COLO829 (cell line): ENCODE data around the gene TPSAB1.
"Not testable (repeated sequence)": the region's sequence is repeated elsewhere in the genome, so short reads cannot be mapped to it uniquely, and the experiment has no call there.

Experiments
- DNase-seq: peaks from one replicate; pipeline ENCODE4 v3.0.0; 2012; ENCODE audit warnings: low spot score

TPSAB1 gene

DNA sequence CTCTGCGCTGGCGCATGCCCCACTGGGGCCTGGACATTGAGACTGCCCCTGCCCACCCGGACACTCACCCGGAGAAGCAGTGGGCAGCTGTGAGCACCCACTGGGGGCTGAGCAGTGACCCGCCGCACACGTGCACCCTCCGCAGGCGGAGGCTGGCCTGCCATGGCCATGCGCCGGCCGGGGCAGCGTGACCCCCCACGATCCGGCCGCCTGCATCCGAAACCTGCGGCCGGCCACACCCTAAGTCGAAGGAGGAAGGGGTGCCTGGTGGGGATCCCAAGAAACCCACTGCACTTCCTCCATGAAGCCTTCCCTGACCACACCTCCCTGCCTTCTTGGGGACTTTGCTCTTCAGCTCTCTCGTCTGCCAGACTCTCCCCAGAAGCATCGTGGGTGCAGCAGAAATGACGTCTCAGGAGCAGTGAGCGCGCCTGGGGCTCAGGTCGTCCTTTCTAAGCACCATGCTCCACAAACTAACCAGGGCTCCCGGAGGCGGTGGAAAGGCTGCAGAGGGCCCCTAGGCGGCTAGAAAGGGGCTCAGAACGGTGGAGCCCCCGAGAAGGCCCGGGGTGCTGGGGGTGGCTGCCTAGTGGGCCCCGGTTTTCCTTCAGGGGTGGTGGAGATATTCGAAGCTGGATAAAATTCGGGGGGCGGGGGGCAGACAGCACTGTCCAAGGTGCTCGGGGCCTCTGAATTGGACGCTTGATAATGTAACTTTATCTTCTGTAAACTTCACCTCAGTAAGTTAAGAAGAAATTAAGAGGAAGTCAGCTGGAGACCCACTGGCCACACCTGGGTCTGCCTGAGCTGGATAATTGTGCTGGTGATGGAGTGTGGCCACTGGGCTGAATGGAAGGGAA, 16.9 kb upstream of the TPSAB1 start:
- DNase-seq, result no peak

DNA sequence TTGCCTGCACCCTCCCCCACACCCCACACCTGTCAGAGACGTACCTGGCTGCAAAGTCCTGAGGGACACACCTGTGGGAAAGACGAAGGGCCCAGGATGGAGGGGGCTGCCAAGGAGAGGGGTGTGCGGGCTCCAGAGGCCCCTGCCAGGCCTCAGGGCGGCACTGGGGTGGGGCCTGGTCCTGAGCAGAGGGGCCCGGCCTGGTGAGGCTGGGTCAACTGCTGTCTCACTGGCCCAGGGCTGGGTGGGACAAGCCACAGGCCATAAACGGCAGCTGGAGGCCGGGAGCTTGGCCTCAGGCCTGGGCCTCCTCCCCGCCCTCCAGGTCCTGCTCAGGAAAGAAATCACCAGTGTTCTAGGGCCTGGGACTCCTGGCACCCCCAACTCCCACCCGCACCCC, 15.9 kb upstream of the TPSAB1 start:
- no peak for DNase-seq

DNA sequence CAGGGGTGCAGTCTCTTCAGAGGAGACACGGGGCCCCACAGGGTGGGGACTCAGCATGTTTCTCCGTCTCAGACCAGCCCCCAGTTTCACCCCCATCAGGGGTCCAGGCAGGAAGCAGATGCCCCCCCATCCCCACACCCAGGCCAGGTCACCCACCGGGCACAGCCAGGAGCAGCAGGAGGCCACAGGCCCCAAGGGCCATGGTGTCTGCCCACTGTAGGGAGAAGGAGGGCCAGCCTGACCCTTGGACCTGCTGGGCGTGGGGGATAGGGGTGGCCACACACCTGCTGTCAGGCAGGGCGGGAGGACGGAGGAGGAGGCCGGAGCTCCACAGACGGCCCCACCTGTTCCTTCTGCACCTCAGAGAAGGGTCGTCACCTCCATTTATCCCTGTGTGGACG, 15.5 kb upstream of the TPSAB1 start, which contains the start of gene TPSG1:
Gene TPSG1 (minus strand): TSS at position 218 of the 401 bp plus-strand sequence. CDS start 16 bp downstream, at position 202.
- no peak for DNase-seq

DNA sequence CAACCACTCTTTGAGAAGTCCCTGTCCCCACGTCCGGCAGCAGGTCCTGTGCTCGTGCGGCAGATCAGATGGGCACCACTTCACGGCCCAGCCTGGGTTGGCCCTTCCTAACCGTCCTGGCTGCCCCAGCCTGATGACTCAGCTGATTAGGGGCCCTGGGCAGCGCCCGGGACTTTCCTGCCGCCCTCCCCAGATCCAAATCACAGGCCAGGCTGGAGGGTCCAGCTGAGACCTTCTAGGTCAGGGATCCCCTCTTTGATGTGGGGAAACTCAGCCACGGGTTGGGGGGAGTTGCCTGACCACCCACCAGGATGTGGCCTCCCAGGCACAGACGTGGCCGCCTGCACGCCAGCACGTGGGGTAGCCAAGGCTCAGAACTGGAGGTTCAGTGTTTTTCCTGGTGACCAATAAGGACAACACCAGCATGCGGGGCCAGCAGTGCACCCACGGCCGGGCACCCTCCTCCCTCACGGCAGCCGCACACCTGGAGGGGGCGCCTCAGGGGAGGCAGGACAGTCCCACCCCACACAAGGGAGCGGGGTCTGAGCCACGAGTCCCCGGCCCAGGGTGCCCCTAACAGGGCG, 14.7 kb upstream of the TPSAB1 start:
- not testable (repeated sequence) for DNase-seq

DNA sequence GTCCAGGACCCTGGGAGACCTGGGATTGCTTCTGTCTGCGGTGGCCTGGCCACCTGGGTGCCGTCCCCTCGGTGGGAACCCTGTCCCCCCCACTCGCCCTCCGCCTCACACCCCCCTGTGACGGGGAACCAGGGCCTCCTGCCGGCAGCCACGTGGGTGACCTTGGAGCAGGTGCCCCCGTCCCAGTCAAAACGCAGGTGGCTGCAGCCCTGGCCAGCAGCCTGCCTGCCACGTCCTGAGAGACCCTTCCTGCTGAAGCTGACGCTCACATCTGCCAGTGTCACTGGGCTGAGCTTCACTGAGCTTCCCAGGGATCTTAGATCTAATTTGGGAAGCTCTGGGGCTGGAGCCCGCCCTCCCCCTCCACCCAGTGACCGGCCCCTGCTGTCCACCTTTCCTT, 13.8 kb upstream of the TPSAB1 start:
- DNase-seq, result not testable (repeated sequence)

DNA sequence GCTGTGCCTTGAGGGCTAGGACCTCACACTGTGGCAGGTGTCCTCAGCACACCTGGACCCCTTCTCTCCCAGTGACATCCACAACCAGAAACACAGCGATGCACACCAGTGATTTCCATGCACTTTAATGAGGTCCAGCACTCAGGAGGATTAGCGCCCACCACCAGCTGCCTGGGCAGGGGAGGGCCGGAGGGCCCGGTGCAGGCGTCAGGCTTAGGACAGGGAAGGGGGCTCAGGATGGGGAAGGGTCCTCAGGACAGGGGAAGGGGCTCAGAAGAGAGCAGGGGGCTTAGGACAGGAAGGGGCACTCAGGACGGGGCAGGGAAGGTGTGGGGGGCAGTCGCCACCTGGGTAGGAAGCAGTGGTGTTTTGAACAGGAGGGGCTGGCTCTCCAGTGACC, 12.3 kb upstream of the TPSAB1 start:
- not testable (repeated sequence) for DNase-seq

DNA sequence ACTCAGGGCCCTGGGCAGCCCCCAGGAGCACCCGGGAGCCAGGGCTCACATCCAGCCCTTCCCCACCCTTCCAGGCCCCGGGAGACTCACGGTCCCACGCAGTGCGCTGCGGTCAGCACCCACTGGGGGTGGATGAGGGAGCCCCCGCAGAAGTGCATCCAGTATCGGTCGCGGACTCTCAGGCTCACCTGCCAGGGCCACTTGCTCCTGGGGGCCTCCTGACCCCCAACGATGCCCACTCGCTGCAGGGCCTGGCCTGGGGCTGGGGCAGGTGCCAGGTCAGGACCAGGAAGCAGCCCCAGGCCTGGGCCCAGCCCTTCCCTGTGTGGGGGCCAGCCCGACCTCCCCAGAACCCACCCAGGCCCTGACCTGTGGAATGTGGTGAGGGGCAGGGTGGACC, 11.0 kb upstream of the TPSAB1 start:
- DNase-seq, result not testable (repeated sequence)

DNA sequence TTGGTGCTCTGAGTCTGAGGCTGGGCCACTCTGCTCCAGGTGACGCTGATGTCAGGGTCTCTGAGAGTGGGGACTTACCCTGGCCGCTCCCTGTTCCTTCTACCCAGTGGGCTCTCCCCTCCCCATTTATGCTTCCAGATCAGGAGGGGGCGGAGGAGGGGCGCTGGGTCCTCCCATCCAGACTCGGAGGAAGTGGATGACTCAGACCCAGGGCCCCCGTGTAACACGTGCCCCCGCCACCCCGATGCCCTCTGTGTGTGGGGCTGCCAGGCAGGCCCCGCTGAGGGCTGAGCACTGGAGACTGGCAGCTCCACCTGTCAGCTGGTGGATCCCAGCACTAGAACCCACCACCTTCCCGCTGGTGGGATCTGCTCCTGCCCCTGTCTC, 10.4 kb upstream of the TPSAB1 start, which contains the start of gene TPSB2:
Gene TPSB2 (minus strand): TSS at position 101 of the 387 bp plus-strand sequence. CDS start 233 bp downstream, outside the sequence.
- DNase-seq, result not testable (repeated sequence)

DNA sequence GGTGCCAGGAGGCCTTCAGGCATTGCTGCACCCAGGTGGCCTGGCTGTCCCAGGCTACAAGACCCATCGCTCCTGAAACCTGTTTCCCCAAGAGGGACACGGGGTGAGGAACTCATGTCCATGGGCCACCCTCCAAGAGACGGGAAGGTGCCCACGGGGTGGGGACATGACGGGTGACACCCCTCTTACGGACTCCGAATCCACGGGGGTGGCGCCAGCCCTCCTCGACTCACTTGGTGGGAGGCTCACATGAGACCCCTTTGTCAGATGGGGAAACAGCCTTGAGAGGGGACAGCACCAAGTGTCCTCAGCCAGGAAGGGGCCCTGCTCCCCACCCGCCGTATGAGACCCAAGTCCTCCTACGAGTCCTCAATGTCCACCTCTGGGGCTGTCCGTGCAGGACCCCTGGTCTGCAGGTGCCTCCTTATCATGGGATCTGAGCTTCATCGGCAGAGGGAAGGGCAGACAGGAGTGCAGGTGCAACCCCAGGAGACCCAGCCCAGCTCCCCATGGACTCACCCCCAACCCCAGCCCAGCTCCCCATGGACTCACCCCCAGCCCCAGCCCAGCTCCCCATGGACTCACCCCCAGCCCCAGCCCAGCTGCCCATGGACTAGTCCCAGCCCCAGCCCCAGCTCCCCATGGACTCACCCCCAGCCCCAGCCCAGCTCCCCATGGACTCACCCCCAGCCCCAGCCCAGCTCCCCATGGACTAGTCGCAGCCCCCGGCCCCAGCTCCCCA, 9.9 kb upstream of the TPSAB1 start:
- DNase-seq, result not testable (repeated sequence)

DNA sequence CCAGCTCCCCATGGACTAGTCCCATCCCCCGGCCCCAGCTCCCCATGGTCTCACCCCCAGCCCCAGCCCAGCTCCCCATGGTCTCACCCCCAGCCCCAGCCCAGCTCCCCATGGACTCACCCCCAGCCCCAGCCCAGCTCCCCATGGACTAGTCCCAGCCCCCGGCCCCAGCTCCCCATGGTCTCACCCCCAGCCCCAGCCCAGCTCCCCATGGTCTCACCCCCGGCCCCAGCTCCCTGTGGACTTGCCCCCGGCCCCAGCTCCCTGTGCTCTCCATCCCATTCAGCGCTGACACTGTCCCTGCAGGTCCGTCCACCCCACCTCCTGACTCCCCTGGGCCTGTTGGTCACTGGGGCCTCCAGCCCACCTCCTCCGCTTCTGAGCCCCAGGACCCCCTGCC, 9.2 kb upstream of the TPSAB1 start:
- DNase-seq, result not testable (repeated sequence)

DNA sequence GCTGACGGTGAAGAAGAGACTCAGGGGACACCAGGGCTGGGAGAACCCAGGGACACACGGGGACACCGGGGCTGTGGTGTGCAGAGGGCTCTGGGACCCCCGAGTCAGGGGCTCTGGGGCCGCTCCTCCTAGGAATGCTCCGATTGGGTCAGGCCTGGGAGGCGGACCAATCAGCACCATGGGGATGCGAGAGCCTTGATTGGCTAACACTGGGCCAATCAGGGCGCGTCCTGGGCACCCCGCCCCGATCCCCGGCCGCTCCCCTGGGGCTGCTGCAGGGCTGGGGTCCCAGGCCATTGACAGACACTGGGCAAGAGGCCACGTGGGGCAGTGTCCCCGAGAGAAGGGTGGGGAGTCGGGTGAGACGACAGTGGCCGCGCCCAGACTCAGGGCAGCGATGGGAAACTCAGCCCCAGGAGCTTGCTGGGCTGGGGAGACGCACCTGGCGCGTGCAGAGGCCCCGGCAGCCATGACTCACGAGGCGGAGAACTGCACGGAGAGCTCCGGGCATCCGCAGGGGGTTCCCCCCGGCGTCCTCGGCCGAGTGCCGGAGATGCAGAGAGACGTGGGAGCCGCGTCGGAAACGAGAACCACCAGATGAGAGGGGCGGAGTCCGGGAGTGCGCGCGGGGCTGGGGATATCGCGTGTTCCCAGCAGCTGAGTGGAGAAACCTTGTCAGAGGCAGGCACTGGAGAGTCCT, 8.3 kb upstream of the TPSAB1 start:
- DNase-seq, result not testable (repeated sequence)

DNA sequence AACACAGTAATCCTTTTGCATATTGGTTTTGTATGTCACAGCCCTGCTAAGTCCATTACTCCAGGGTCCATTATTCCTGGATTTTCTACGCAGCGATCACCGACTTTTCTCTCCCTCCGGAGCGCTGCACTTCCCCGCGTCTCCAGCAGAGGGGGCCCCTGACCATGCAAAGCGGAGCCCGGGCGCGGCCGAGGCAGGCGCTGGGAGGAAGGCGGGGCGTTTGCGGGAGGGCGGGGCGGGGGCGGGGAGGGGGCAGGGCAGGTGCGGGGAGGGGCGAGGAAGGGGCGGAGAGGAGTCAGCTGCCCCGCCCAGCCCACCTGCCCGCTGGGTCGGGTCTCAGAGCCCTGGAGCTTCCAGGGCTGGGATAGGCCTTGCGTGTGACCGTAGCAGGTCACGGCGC, 3.8 kb upstream of the TPSAB1 start:
- DNase-seq, result not testable (repeated sequence)

DNA sequence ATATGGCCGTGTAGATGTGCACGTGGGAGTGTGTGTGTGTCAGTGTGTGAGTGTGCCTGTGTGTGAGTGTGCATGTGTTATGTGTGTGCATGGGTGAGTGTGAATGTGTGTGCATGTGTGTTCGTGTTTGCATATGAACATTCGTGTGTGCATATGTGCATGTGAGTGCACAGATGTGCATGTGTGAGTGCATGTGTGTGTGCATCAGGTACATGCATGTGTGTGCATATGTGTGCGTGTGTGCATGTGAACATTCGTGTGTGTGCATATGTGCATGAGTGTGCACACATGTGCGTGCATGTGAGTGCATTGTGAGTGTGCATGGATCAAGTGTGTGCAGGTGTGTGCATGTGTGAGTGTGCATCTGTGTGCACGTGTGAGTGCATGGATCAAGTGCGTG, 2.5 kb upstream of the TPSAB1 start:
- DNase-seq, result no peak

DNA sequence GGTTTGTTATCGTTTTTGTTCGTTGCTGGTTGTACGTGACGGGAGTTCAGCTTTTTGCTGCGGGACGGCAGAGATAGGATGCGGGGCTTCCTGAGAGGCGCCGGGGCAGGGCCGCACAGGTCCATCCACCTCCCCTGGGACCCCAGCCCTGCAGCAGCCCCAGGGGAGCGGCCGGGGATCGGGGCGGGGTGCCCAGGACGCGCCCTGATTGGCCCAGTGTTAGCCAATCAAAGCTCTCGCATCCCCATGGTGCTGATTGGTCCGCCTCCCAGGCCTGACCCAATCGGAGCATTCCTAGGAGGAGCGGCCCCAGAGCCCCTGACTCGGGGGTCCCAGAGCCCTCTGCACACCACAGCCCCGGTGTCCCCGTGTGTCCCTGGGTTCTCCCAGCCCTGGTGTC, 1.6 kb upstream of the TPSAB1 start:
- not testable (repeated sequence) for DNase-seq

DNA sequence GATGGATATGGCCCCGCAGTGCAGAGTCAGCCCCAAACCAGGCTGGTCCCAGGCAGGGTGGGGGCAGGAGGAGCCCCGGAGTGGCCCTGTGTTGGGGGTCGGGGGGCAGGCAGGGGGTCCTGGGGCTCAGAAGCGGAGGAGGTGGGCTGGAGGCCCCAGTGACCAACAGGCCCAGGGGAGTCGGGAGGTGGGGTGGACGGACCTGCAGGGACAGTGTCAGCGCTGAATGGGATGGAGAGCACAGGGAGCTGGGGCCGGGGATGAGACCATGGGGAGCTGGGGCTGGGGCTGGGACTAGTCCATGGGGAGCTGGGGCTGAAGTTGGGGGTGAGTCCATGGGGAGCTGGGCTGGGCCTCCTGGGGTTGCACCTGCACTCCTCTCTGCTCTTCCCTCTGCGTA, 930 bp upstream of the TPSAB1 start:
- not testable (repeated sequence) for DNase-seq

DNA sequence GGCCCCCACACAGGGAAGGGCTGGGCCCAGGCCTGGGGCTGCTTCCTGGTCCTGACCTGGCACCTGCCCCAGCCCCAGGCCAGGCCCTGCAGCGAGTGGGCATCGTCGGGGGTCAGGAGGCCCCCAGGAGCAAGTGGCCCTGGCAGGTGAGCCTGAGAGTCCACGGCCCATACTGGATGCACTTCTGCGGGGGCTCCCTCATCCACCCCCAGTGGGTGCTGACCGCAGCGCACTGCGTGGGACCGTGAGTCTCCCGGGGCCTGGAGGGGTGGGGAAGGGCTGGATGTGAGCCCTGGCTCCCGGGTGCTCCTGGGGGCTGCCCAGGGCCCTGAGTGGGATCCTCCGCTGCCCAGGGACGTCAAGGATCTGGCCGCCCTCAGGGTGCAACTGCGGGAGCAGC, 576 bp downstream of the TPSAB1 start:
- not testable (repeated sequence) for DNase-seq

DNA sequence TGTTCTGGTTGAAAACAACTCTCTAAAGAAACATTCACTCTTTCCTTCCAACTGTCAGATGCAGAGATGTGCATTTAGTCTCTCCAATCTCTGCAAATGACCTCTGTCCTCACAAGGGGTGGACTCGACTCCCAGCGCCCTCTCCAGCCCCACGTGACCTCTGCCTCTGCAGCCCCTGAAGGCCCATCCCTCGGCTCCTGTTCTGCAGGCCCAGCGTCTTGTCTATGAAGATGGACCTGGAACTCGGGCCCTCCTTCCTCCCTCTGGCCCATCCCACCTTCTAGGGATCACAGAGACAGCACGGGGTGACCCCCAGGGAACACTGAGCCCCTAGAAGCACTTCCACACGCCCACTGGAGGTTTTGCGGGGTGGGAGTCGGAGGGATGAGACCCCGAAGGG, 2.9 kb downstream of the TPSAB1 start:
- not testable (repeated sequence) for DNase-seq

DNA sequence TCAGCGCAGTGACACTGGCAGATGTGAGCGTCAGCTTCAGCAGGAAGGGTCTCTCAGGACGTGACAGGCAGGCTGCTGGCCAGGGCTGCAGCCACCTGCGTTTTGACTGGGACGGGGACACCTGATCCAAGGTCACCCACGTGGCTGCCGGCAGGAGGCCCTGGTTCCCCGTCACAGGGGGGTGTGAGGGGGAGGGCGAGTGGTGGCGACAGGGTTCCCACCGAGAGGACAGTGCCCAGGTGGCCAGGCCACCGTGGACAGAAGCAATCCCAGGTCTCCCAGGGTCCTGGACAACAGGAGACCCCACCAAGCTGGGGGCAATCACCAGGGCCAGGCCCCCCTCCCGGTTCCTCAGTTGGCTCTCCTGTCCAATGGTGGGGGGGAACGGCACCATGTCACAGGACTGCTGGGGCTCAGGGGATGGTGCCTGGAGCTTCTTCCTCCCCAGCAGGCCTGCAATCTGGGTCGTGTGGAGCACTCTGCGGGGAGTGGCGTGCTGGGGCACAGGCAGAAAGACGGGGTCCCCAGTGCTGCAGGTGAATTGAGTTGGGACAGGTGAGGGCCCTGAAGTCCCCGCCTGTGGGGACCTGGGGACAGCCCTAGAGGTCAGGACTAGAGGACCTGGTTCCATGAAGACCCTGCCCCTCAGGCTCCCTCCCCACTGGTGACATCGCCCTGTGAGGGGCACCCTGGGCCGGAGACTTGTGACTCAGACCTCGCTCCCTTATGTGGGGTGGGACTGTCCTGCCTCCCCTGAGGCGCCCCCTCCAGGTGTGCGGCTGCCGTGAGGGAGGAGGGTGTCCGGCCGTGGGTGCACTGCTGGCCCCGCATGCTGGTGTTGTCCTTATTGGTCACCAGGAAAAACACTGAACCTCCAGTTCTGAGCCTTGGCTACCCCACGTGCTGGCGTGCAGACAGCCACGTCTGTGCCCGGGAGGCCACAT, 3.7 kb downstream of the TPSAB1 start:
- not testable (repeated sequence) for DNase-seq

DNA sequence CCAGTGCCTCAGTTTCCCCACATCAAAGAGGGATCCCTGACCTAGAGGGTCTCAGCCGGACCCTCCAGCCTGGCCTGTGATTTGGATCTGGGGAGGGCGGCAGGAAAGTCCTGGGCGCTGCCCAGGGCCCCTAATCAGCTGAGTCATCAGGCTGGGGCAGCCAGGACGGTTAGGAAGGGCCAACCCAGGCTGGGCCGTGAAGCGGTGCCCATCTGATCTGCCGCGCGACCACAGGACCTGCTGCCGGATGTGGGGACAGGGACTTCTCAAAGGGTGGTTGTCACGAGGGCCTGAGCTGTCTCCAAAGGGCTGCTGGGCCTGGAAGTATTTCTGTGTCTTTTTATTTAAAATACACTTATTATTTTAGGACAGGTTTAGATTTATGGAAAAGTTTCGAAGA, 4.4 kb downstream of the TPSAB1 start:
- DNase-seq, result no peak

DNA sequence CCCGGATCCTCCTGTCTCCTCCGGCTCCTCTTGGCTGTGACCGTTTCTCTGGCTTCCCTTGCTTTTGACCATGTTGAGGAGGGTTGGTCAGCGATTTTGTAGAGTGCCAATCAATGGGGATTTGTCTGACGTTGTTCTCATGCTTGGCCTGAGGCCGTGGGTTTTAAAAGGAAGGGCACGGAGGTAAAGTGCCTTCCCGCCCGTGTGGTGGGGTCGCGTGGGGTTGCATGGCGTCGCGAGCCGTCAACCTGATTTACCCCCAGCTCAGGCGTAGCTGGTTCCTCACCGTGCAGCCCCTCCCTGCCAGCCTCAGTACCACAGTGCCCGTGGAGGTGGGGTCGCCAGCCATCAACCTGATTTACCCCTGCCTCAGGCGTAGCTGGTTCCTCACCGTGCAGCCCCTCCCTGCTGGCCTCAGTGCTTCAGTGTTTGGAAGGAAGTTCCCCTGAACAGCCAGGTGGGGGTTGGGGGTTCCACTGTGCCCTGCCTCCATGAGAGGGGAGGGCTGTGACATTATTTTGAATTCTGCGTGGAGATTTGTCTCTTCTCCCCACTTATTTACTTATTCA, 5.0 kb downstream of the TPSAB1 start:
- no peak for DNase-seq
